Loucy (cell line): ENCODE results near the gene PPIP5K2.
A peak's percentile ranks its signal among the peaks of the same experiment; 100 is the strongest.

Experiments used
- H2AFZ ChIP-seq: fragments of 200-600 bp; sonication (generic); 2 replicates; pipeline ENCODE4 v1.6.0; 2016; ENCODE audit warnings: antibody characterized with exemption, mild to moderate bottlenecking, low read length, moderate library complexity
- H3F3A ChIP-seq: fragments of 200-600 bp; 2 replicates; pipeline ENCODE4 v1.6.0; 2016; ENCODE audit warnings: antibody characterized with exemption, low read depth, mild to moderate bottlenecking
- H3K27me3 ChIP-seq: fragments of 200-600 bp; sonication (generic); 2 replicates; pipeline ENCODE4 v1.6.1; 2014; ENCODE audit warnings: low read length, mild to moderate bottlenecking; ENCODE audit not compliant: insufficient read depth, poor library complexity, severe bottlenecking
- H3K36me3 ChIP-seq: fragments of 200-600 bp; sonication (generic); 2 replicates; pipeline ENCODE4 v1.6.1; 2016; ENCODE audit warnings: low read length; ENCODE audit not compliant: insufficient read depth
- H3K4me1 ChIP-seq: fragments of 200-600 bp; sonication (generic); 2 replicates; pipeline ENCODE4 v1.5.1; 2014; ENCODE audit warnings: low read length, mild to moderate bottlenecking; ENCODE audit not compliant: insufficient read depth, poor library complexity, severe bottlenecking
- H3K4me2 ChIP-seq: fragments of 200-600 bp; sonication (generic); 2 replicates; pipeline ENCODE4 v1.6.0; 2014; ENCODE audit warnings: antibody characterized with exemption, low read length, low read depth, mild to moderate bottlenecking; ENCODE audit not compliant: poor library complexity, severe bottlenecking
- H3K4me3 ChIP-seq: fragments of 200-600 bp; sonication (generic); 2 replicates; pipeline ENCODE4 v1.5.1; 2014; ENCODE audit warnings: low read length, mild to moderate bottlenecking, mixed read lengths; ENCODE audit not compliant: poor library complexity, severe bottlenecking
- H3K79me2 ChIP-seq: fragments of 200-600 bp; sonication (generic); 2 replicates; pipeline ENCODE4 v1.6.1; 2014; ENCODE audit warnings: low read length; ENCODE audit not compliant: insufficient read depth
- H3K9ac ChIP-seq: fragments of 200-600 bp; sonication (generic); 2 replicates; pipeline ENCODE4 v1.6.0; 2014; ENCODE audit warnings: mild to moderate bottlenecking, low read depth, low read length, moderate library complexity; ENCODE audit not compliant: poor library complexity, severe bottlenecking
- H3K9me2 ChIP-seq: fragments of 200-600 bp; sonication (generic); replicated peaks from 2 replicates; pipeline ENCODE4 v1.6.1; 2016; ENCODE audit warnings: low read depth, low read length, mixed read lengths
- H3K9me3 ChIP-seq: fragments of 200-600 bp; sonication (generic); 2 replicates; pipeline ENCODE4 v1.6.1; 2014; ENCODE audit warnings: mild to moderate bottlenecking, antibody characterized with exemption, low read length, low read depth; ENCODE audit not compliant: insufficient read depth
- H4K20me1 ChIP-seq: fragments of 200-600 bp; sonication (generic); 2 replicates; pipeline ENCODE4 v1.6.0; 2014; ENCODE audit warnings: antibody characterized with exemption, low read length, mild to moderate bottlenecking; ENCODE audit not compliant: insufficient read depth, poor library complexity, severe bottlenecking
- EZH2phosphoT487 ChIP-seq: fragments of 200-600 bp; IDR thresholded peaks from 2 replicates; pipeline ENCODE4 v1.6.1; 2018; ENCODE audit warnings: antibody characterized with exemption, mild to moderate bottlenecking, moderate library complexity, borderline replicate concordance
- TF ChIP-seq, protein P1 (sequence below): fragments of 200-600 bp; sonication (generic); conservative IDR thresholded peaks from 2 replicates; pipeline ENCODE4 v1.5.1; 2014; ENCODE audit warnings: mild to moderate bottlenecking, antibody characterized with exemption, low read length

Gene PPIP5K2

DNA sequence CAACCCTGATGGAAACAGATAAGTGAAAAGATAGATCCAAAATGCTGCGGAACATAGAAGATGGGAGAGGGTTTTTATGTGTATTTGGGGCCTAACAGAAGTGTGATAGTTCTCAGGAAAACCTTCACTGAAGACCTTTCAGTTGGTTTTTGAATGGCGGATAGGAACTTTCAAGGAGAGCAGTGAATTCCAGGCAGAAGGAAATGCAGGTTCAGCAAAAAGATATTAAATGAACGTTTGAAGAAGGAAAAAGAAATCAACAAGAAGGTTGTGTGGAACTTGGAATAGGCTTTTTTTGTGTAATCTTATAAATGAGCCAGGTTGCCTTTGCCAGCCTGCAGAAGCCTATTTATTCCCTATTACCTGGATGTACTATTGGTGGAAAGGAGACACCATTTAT lies 2.1 kb downstream of the PPIP5K2 start:
- Histone ChIP-seq H3K9me3 (no peaks in the 10 kb centered on the region), H3K36me3 (no peaks in the 10 kb centered on the region), H4K20me1 (peaks cover 5% of the 10 kb centered on the region), H3K4me3 (peak overlapping the region; percentile 85), H3K4me1 (peaks cover 22% of the 10 kb centered on the region), H3F3A (peaks cover 5% of the 10 kb centered on the region; the same call in 1 of the 2 replicates), H3K9me2 (no peaks in the 10 kb centered on the region), H3K9ac (peak overlapping the region; percentile 91), H3K27me3 (no peaks in the 10 kb centered on the region), H2AFZ (no peak overlapping the region), H3K4me2 (peak overlapping the region; percentile 91), H3K79me2 (peaks cover 54% of the 10 kb centered on the region)
- TF ChIP-seq, protein P1, sequence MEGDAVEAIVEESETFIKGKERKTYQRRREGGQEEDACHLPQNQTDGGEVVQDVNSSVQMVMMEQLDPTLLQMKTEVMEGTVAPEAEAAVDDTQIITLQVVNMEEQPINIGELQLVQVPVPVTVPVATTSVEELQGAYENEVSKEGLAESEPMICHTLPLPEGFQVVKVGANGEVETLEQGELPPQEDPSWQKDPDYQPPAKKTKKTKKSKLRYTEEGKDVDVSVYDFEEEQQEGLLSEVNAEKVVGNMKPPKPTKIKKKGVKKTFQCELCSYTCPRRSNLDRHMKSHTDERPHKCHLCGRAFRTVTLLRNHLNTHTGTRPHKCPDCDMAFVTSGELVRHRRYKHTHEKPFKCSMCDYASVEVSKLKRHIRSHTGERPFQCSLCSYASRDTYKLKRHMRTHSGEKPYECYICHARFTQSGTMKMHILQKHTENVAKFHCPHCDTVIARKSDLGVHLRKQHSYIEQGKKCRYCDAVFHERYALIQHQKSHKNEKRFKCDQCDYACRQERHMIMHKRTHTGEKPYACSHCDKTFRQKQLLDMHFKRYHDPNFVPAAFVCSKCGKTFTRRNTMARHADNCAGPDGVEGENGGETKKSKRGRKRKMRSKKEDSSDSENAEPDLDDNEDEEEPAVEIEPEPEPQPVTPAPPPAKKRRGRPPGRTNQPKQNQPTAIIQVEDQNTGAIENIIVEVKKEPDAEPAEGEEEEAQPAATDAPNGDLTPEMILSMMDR: no peak
- no peak for TF ChIP-seq EZH2phosphoT487

DNA sequence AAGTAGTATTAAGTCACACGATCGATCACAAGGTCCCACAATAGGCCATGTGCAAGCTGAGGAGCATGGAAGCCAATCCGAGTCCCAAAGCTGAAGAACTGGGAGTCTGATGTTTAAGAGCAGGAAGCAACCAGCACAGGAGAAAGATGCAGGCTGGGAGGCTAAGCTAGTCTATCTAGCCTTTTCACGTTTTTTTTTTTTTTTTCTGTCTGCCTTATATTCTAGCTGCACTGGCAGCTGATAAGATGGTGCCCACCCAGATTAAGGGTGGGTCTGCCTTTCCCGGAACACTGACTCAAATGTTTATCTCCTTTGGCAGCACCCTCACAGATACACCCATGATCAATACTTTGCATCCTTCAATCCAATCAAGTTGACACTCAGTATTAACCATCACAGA lies 6.5 kb downstream of the PPIP5K2 start:
- H3K79me2 ChIP-seq: peaks cover 23% of the 10 kb centered on the region
- H4K20me1 ChIP-seq: peaks cover 5% of the 10 kb centered on the region
- H2AFZ ChIP-seq: no peak overlapping the region
- no peak overlapping the region for H3K4me3 ChIP-seq
- no peaks in the 10 kb centered on the region for H3K36me3 ChIP-seq
- H3K4me2 ChIP-seq: no peak overlapping the region
- no peak overlapping the region for H3K9ac ChIP-seq
- no peaks in the 10 kb centered on the region for H3K9me2 ChIP-seq
- no peaks in the 10 kb centered on the region for H3K27me3 ChIP-seq
- TF ChIP-seq, protein P1: no peak
- TF ChIP-seq EZH2phosphoT487: no peak
- no peaks in the 10 kb centered on the region for H3K9me3 ChIP-seq
- H3K4me1 ChIP-seq: peaks cover 20% of the 10 kb centered on the region
- H3F3A ChIP-seq: no peaks in the 10 kb centered on the region

DNA sequence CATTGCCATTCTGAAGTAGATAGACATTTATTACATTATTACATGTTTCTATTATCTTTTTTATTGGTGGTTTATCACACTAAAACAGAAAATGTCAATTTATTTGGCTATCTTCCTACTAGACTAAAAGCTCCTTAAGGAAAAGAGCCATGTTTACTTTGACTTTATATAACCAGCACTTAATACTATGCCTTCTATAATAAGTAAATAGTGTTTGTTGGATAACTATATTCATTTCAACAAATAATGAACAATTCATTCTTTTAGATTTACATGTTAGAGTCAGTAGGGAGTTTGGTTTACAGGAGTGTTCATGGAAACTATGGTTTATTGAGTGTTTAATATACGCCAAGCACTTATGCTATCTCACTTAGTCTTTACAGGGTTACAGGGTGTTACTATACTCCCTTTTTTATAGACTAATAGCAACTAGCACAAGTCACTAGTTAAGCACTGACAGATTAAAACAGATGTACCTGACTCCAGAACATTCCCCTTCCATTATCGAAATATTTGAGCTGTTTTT lies 7.3 kb downstream of the PPIP5K2 start:
- Histone ChIP-seq H4K20me1 (peaks cover 5% of the 10 kb centered on the region), H3K9me3 (no peaks in the 10 kb centered on the region), H3K79me2 (peaks cover 15% of the 10 kb centered on the region), H3K27me3 (no peaks in the 10 kb centered on the region), H3K4me3 (no peak overlapping the region), H3K9ac (no peak overlapping the region), H3F3A (no peaks in the 10 kb centered on the region), H3K4me1 (peaks cover 12% of the 10 kb centered on the region), H3K36me3 (no peaks in the 10 kb centered on the region), H2AFZ (no peak overlapping the region), H3K4me2 (peak overlapping the region; percentile 34), H3K9me2 (no peaks in the 10 kb centered on the region)
- no peak for TF ChIP-seq EZH2phosphoT487
- TF ChIP-seq, protein P1: no peak
